Left lung (tissue), 10 donors: ENCODE data around the gene IGFLR1. TPM values are rescaled to one million over a fixed set of nuclear protein-coding genes. Genes with fewer than 3 reads are reported as not detected.
A peak's percentile ranks its signal among the peaks of the same experiment; 100 is the strongest.

Source experiments
- ATAC-seq: fragments of 200-7000 bp; cut with Tn5 transposase; one replicate; pipeline ENCODE4 v1.9.1; 2020; ENCODE audit warnings: moderate library complexity
- DNase-seq, 4 donors: peaks; one replicate each; pipeline ENCODE4 v3.0.0-alpha.2; 2013 to 2020
- H3K27ac ChIP-seq, 2 donors: fragments of 200-600 bp; sonication (generic) in 1 of 2; one replicate each; pipeline versions ENCODE4 v1.5.0 to v1.8.0; 2020 to 2021
- H3K27me3 ChIP-seq, 2 donors: fragments of 200-600 bp; sonication (generic) in 1 of 2; one replicate each; pipeline versions ENCODE4 v1.5.0 to v1.8.0; 2020 to 2021
- H3K36me3 ChIP-seq, 2 donors: fragments of 200-600 bp; sonication (generic) in 1 of 2; one replicate each; pipeline versions ENCODE4 v1.5.0 to v1.8.0; 2020 to 2021
- H3K4me1 ChIP-seq, 2 donors: fragments of 200-600 bp; one replicate each; pipeline ENCODE4 v1.8.0; 2021
- H3K4me3 ChIP-seq, 2 donors: fragments of 200-600 bp; sonication (generic) in 1 of 2; one replicate each; pipeline versions ENCODE4 v1.5.0 to v1.8.0; 2020 to 2021; ENCODE audit warnings: mild to moderate bottlenecking in 1 of 2
- H3K9me3 ChIP-seq, 2 donors: fragments of 200-600 bp; sonication (generic) in 1 of 2; one replicate each; pipeline versions ENCODE4 v1.5.0 to v1.8.0; 2020 to 2021
- CTCF ChIP-seq, 2 donors: fragments of 200-600 bp; sonication (generic) in 1 of 2; IDR thresholded peaks; one replicate each; pipeline versions ENCODE4 v1.5.0 to v1.8.0; 2021; ENCODE audit warnings: antibody characterized with exemption in 2 of 2
- intact Hi-C, 2 donors: fragments of 100-400 bp; cut with DNase I; formaldehyde crosslinking; loops; one replicate each; pipeline versions ENCODE4 v1.11.2 to v1.14.2; 2022
- polyA plus RNA-seq, 6 donors: library from polyadenylated mRNA; unstranded; fragments of 120-200 nt; gene quantifications; one replicate each; pipeline ENCODE4 v1.2.1, GENCODE V29; 2013; ENCODE audit not compliant: insufficient read length in 6 of 6
- total RNA-seq, 2 donors: library from RNA; stranded (reverse); fragmentation: NEBNext Ultra II Directional; extraction: Animal tissue kit (Norgen Biotek cat#: 25700); gene quantifications; one replicate each; pipeline ENCODE4 v1.2.1, GENCODE V29; 2021
- donor health status: DM: no; HTN: yes; CAD: no.
- donor health status: DM: no; HTN: no; CAD: no.

IGFLR1 gene
- total and polyA plus RNA-seq, 8 donors, result 2.0 to 25.8 (median 5.6) TPM

GRCh38 chr19:35750167-35750566, 7.9 kb upstream of the IGFLR1 start:
- intact Hi-C loops, result no loop called here
- DNase-seq, result no peak
- H3K27ac ChIP-seq, result no peak overlapping the region
- no peak overlapping the region for H3K4me3 ChIP-seq
- H3K36me3 ChIP-seq, result peaks cover 0 to 32% of the 10 kb centered on the region in 2 donors
- H3K9me3 ChIP-seq, result no peaks in the 10 kb centered on the region
- peaks cover 0 to 2% of the 10 kb centered on the region in 2 donors for H3K27me3 ChIP-seq
- TF ChIP-seq CTCF (IDR thresholded peaks at IDR 0.05), result no peak
- peaks cover 10 to 41% of the 10 kb centered on the region in 2 donors for H3K4me1 ChIP-seq
- ATAC-seq, result no peak

GRCh38 chr19:35748106-35749020, 6.1 kb upstream of the IGFLR1 start, which contains the start of gene LIN37:
TSS of gene LIN37 (plus strand) at chr19:35748576. CDS start at chr19:35748725, 149 bp downstream.
- peaks cover 15 to 52% of the 10 kb centered on the region in 2 donors for H3K4me1 ChIP-seq
- peaks cover 0 to 19% of the 10 kb centered on the region in 2 donors for H3K36me3 ChIP-seq
- H3K27ac ChIP-seq, result peak within 1 kb of the TSS; percentile 59 to 63
- intact Hi-C loops, result no loop called here
- ATAC-seq, result peak; percentile 88
- no peaks in the 10 kb centered on the region for H3K27me3 ChIP-seq
- H3K4me3 ChIP-seq, result peak within 1 kb of the TSS; percentile 66 to 99
- peak; percentile 99 for DNase-seq
- H3K9me3 ChIP-seq, result no peaks in the 10 kb centered on the region
- peak in 1 of 2 donors; percentile 51 for TF ChIP-seq CTCF (IDR thresholded peaks at IDR 0.05)

GRCh38 chr19:35746531-35746930, 4.3 kb upstream of the IGFLR1 start:
- peaks cover 15 to 70% of the 10 kb centered on the region in 2 donors for H3K4me1 ChIP-seq
- H3K27me3 ChIP-seq, result no peaks in the 10 kb centered on the region
- intact Hi-C loops, result no loop called here
- DNase-seq (no peak), ATAC-seq (no peak)
- peaks cover 0 to under 1% of the 10 kb centered on the region in 2 donors for H3K36me3 ChIP-seq
- H3K9me3 ChIP-seq, result no peaks in the 10 kb centered on the region
- H3K27ac ChIP-seq, result peak overlapping the region in 1 of 2 donors; percentile 100
- no peak for TF ChIP-seq CTCF (IDR thresholded peaks at IDR 0.05)
- peak overlapping the region in 1 of 2 donors; percentile 88 for H3K4me3 ChIP-seq

GRCh38 chr19:35746087-35746462, 3.8 kb upstream of the IGFLR1 start:
- no peak for TF ChIP-seq CTCF (IDR thresholded peaks at IDR 0.05)
- intact Hi-C loops, result no loop called here
- ATAC-seq, result no peak

More at GRCh38 chr19:35746087-35746462, 3.8 kb upstream of the IGFLR1 start:
- no peak for DNase-seq
- H3K27ac ChIP-seq, result peak overlapping the region; percentile 100
- H3K9me3 ChIP-seq, result no peaks in the 10 kb centered on the region
- H3K36me3 ChIP-seq, result no peaks in the 10 kb centered on the region
- H3K27me3 ChIP-seq, result no peaks in the 10 kb centered on the region
- peaks cover 17 to 75% of the 10 kb centered on the region in 2 donors for H3K4me1 ChIP-seq
- peak overlapping the region; percentile 88 for H3K4me3 ChIP-seq
